Bronchial epithelial cell (primary cell): ENCODE results near the gene ATP2A2. TPM values are rescaled to one million over a fixed set of nuclear protein-coding genes. Genes with fewer than 3 reads are reported as not detected.
A peak's percentile ranks its signal among the peaks of the same experiment; 100 is the strongest.

ENCODE experiments used
- DNase-seq: peaks from one replicate; pipeline ENCODE4 v3.0.0-alpha.2; 2010; ENCODE audit warnings: low read depth
- FAIRE-seq: peaks from 2 replicates; lab custom pipeline; 2011; peaks lifted over from hg19 to GRCh38; lab: Jason Lieb, UNC
- H3K27me3 ChIP-seq: 2 replicates; pipeline ENCODE4 v1.5.1; 2011; ENCODE audit warnings: low read length; ENCODE audit not compliant: control insufficient read depth, insufficient read depth
- H3K36me3 ChIP-seq: 2 replicates; pipeline ENCODE4 v1.5.1; 2011; ENCODE audit warnings: low read length; ENCODE audit not compliant: control insufficient read depth, insufficient read depth
- H3K4me3 ChIP-seq: 2 replicates; pipeline ENCODE4 v1.5.1; 2011; ENCODE audit warnings: mild to moderate bottlenecking, low read depth, low read length, control low read depth
- CTCF ChIP-seq: IDR thresholded peaks from 2 replicates; pipeline ENCODE4 v1.5.1; 2011; ENCODE audit warnings: mild to moderate bottlenecking, moderate library complexity, low read length, control low read depth, inconsistent platforms; ENCODE audit not compliant: insufficient read depth, severe bottlenecking
- total RNA-seq: library from RNA; depleted of rRNA; stranded (reverse); fragments of >200 nt; gene quantifications from 2 replicates; pipeline ENCODE4 v1.2.1, GENCODE V29; 2014

The ATP2A2 gene
- total RNA-seq, 1 donor from 2014 or later, result 125 TPM

- Histone ChIP-seq H3K27me3 (no peaks in the 10 kb centered on the region), H3K4me3 (no peak overlapping the region), H3K36me3 (peaks cover 5% of the 10 kb centered on the region)
- DNase-seq, result no peak
- no peak for TF ChIP-seq CTCF
- FAIRE-seq, result no peak
Observed at GRCh38 chr12:110310763-110311162, 29.7 kb downstream of the ATP2A2 start.

GRCh38 chr12:110311903-110312302 lies 30.9 kb downstream of the ATP2A2 start:
- no peak for FAIRE-seq
- Histone ChIP-seq H3K36me3 (peaks cover 4% of the 10 kb centered on the region), H3K4me3 (no peak overlapping the region), H3K27me3 (no peaks in the 10 kb centered on the region)
- DNase-seq, result no peak
- TF ChIP-seq CTCF, result no peak

GRCh38 chr12:110312581-110313360 lies 31.7 kb downstream of the ATP2A2 start:
- Histone ChIP-seq H3K36me3 (peaks cover 5% of the 10 kb centered on the region), H3K27me3 (no peaks in the 10 kb centered on the region), H3K4me3 (no peak overlapping the region)
- FAIRE-seq (no peak), DNase-seq (peak; percentile 96)
- no peak for TF ChIP-seq CTCF

- DNase-seq (peak; percentile 72), FAIRE-seq (no peak)
- H3K27me3 ChIP-seq, result no peaks in the 10 kb centered on the region
- H3K36me3 ChIP-seq, result peaks cover 7% of the 10 kb centered on the region
- TF ChIP-seq CTCF, result no peak
- H3K4me3 ChIP-seq, result no peak overlapping the region
Observed at GRCh38 chr12:110314308-110314707, 33.3 kb downstream of the ATP2A2 start.

- peaks cover 8% of the 10 kb centered on the region for H3K36me3 ChIP-seq
- no peak for DNase-seq
Observed at GRCh38 chr12:110316861-110317260, 35.8 kb downstream of the ATP2A2 start.

More at GRCh38 chr12:110316861-110317260, 35.8 kb downstream of the ATP2A2 start:
- no peak for FAIRE-seq
- Histone ChIP-seq H3K27me3 (no peaks in the 10 kb centered on the region), H3K4me3 (no peak overlapping the region)
- no peak for TF ChIP-seq CTCF
